ENCODE data around the gene NHERF1. TPM values are rescaled to one million over a fixed set of nuclear protein-coding genes. Genes with fewer than 3 reads are reported as not detected.

NHERF1 gene
- total and polyA plus RNA-seq, 2 of the 13 experiments (the other 11 are each of a cell fraction or from before 2014, with no cell fraction given): 169 to 269 TPM

- no peak for TF ChIP-seq LRRFIP1 (CRISPR knock-in tag; conservative IDR thresholded peaks at IDR 0.05)
- TF ChIP-seq ISX (CRISPR knock-in tag; conservative IDR thresholded peaks at IDR 0.05): 0 out of 2 replicates have a peak, but pooled peaks have one; percentile 65
- peak; percentile 95 for TF ChIP-seq MTA1 (CRISPR knock-in tag; IDR thresholded peaks at IDR 0.05; ENCODE audit: borderline replicate concordance)
- no peak for TF ChIP-seq ADNP (CRISPR knock-in tag; IDR thresholded peaks at IDR 0.05)
- peak; percentile 25; the same call in 1 of the 2 replicates for TF ChIP-seq EED (CRISPR knock-in tag; IDR thresholded peaks at IDR 0.05)
- TF ChIP-seq ZNF547 (CRISPR knock-in tag; IDR thresholded peaks at IDR 0.05): no peak
- no peak; a peak in 1 of 4 replicates for TF ChIP-seq MAFK (conservative IDR thresholded peaks at IDR 0.05 in 1 of 2, IDR thresholded peaks at IDR 0.05 in 1 of 2; ENCODE audit: low read length in 2 of 2)
- TF ChIP-seq ZMAT5 (CRISPR knock-in tag; IDR thresholded peaks at IDR 0.05; ENCODE audit: borderline replicate concordance, low read depth): no peak; the same call in 1 of the 2 replicates
- no peak for TF ChIP-seq SRSF4 (IDR thresholded peaks at IDR 0.05; ENCODE audit: low read depth, low read length, poor library complexity, severe bottlenecking)
- no peak for TF ChIP-seq NFE2L2 (IDR thresholded peaks at IDR 0.05; ENCODE audit: low read length)
- no peak for TF ChIP-seq CENPX (CRISPR knock-in tag; IDR thresholded peaks at IDR 0.05)
- TF ChIP-seq ZBTB7B (CRISPR knock-in tag; IDR thresholded peaks at IDR 0.05): peak; percentile 74; the same call in 1 of the 2 replicates
- 0 out of 2 replicates have a peak, but pooled peaks have one; percentile 38 for TF ChIP-seq ETV6 (CRISPR knock-in tag; conservative IDR thresholded peaks at IDR 0.05)
- TF ChIP-seq SP140L (CRISPR knock-in tag; IDR thresholded peaks at IDR 0.05; ENCODE audit: borderline replicate concordance): no peak
- TF ChIP-seq ZNF3 (CRISPR knock-in tag; IDR thresholded peaks at IDR 0.05): peak; percentile 20; the same call in 1 of the 2 replicates
- no peak for TF ChIP-seq SOX6 (IDR thresholded peaks at IDR 0.05)
- TF ChIP-seq SOX6 (CRISPR knock-in tag; IDR thresholded peaks at IDR 0.05): peak; percentile 95
- TF ChIP-seq, protein P1, sequence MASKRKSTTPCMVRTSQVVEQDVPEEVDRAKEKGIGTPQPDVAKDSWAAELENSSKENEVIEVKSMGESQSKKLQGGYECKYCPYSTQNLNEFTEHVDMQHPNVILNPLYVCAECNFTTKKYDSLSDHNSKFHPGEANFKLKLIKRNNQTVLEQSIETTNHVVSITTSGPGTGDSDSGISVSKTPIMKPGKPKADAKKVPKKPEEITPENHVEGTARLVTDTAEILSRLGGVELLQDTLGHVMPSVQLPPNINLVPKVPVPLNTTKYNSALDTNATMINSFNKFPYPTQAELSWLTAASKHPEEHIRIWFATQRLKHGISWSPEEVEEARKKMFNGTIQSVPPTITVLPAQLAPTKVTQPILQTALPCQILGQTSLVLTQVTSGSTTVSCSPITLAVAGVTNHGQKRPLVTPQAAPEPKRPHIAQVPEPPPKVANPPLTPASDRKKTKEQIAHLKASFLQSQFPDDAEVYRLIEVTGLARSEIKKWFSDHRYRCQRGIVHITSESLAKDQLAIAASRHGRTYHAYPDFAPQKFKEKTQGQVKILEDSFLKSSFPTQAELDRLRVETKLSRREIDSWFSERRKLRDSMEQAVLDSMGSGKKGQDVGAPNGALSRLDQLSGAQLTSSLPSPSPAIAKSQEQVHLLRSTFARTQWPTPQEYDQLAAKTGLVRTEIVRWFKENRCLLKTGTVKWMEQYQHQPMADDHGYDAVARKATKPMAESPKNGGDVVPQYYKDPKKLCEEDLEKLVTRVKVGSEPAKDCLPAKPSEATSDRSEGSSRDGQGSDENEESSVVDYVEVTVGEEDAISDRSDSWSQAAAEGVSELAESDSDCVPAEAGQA (IDR thresholded peaks at IDR 0.05; ENCODE audit: low read depth): peak; percentile 14; the same call in 1 of the 2 replicates
- TF ChIP-seq, protein P1 (CRISPR knock-in tag; IDR thresholded peaks at IDR 0.05; ENCODE audit: borderline replicate concordance): 0 out of 2 replicates have a peak, but pooled peaks have one; percentile 50
- TF ChIP-seq ZNF501 (CRISPR knock-in tag; IDR thresholded peaks at IDR 0.05): no peak
- TF ChIP-seq ZNF589 (CRISPR knock-in tag; conservative IDR thresholded peaks at IDR 0.05): peak; percentile 57; the same call in 1 of the 2 replicates
- no peak; the same call in 1 of the 2 replicates for TF ChIP-seq SIX1 (CRISPR knock-in tag; IDR thresholded peaks at IDR 0.05; ENCODE audit: borderline replicate concordance)
Observed at GRCh38 chr17:74750327-74751069, 2.1 kb downstream of the NHERF1 start (continued).
